SK-N-MC (cell line): ENCODE measurements around the gene C10orf120.

ENCODE experiments used
- EZH2 ChIP-seq: fragments of 200-600 bp; sonication (generic); IDR thresholded peaks from one replicate; pipeline ENCODE4 v1.6.1; 2017; ENCODE audit warnings: antibody characterized with exemption
- FOXP2 ChIP-seq: optimal IDR thresholded peaks from 2 replicates; pipeline ENCODE3; 2011; ENCODE audit warnings: mild to moderate bottlenecking, moderate library complexity; ENCODE audit not compliant: insufficient read depth; ENCODE audit errors: extremely low read length, control extremely low read depth
- POLR2AphosphoS5 ChIP-seq: IDR thresholded peaks from 2 replicates; pipeline ENCODE4 v1.6.1; 2012; ENCODE audit warnings: mild to moderate bottlenecking, low read depth, low read length, borderline replicate concordance

GRCh38 chr10:122655524-122656307 is 43.9 kb downstream of the C10orf120 start:
- no peak for TF ChIP-seq EZH2
- no peak for TF ChIP-seq POLR2AphosphoS5
- TF ChIP-seq FOXP2: no peak
